H9 (cell line): ENCODE measurements around the gene SLC44A1. TPM values are rescaled to one million over a fixed set of nuclear protein-coding genes. Genes with fewer than 3 reads are reported as not detected.

Experiments
- DNase-seq: peaks from one replicate; pipeline ENCODE4 v3.0.0-alpha.2; 2017
- H2AFZ ChIP-seq: one replicate; pipeline ENCODE4 v1.6.1; 2013; ENCODE audit warnings: mild to moderate bottlenecking, low read length, control low read depth, moderate library complexity
- H2AK5ac ChIP-seq: 2 replicates; pipeline ENCODE4 v1.6.1; 2013; ENCODE audit warnings: low read length, control low read depth, mixed read lengths; ENCODE audit not compliant: insufficient read length
- H2BK120ac ChIP-seq: one replicate; pipeline ENCODE4 v1.6.1; 2013; ENCODE audit warnings: low read depth, mild to moderate bottlenecking, low read length, control low read depth, inconsistent platforms; ENCODE audit not compliant: poor library complexity, severe bottlenecking
- H2BK12ac ChIP-seq: 2 replicates; pipeline ENCODE4 v1.6.1; 2013; ENCODE audit warnings: low read length, control low read depth, mixed read lengths, low read depth; ENCODE audit not compliant: insufficient read length
- H2BK15ac ChIP-seq: 2 replicates; pipeline ENCODE4 v1.6.1; 2013; ENCODE audit warnings: low read depth, low read length, control low read depth
- H2BK20ac ChIP-seq: one replicate; pipeline ENCODE4 v1.6.1; 2013; ENCODE audit warnings: low read depth, mild to moderate bottlenecking, low read length, control low read depth, inconsistent platforms; ENCODE audit not compliant: poor library complexity, severe bottlenecking
- H2BK5ac ChIP-seq: 2 replicates; pipeline ENCODE4 v1.6.1; 2013; ENCODE audit warnings: low read length, control low read depth, mixed read lengths; ENCODE audit not compliant: insufficient read length
- H3K14ac ChIP-seq: 2 replicates; pipeline ENCODE4 v1.6.1; 2013; ENCODE audit warnings: low read length, control low read depth; ENCODE audit not compliant: insufficient read depth
- H3K18ac ChIP-seq: 2 replicates; pipeline ENCODE4 v1.6.1; 2013; ENCODE audit warnings: low read depth, mild to moderate bottlenecking, mixed read lengths, low read length, control low read depth; ENCODE audit not compliant: insufficient read length
- H3K23ac ChIP-seq: 2 replicates; pipeline ENCODE4 v1.6.1; 2013; ENCODE audit warnings: low read length, control low read depth, mixed read lengths, low read depth; ENCODE audit not compliant: insufficient read length
- H3K23me2 ChIP-seq: 2 replicates; pipeline ENCODE4 v1.6.1; 2013; ENCODE audit warnings: low read depth, mild to moderate bottlenecking, mixed read lengths, low read length, control low read depth; ENCODE audit not compliant: insufficient read length, poor library complexity, severe bottlenecking
- H3K27ac ChIP-seq: 2 replicates; pipeline ENCODE4 v1.5.1; 2013; ENCODE audit warnings: low read length, control low read depth, mixed read lengths, low read depth; ENCODE audit not compliant: insufficient read length
- H3K27me3 ChIP-seq: 2 replicates; pipeline ENCODE4 v1.6.1; 2013; ENCODE audit warnings: low read length, control low read depth, inconsistent platforms; ENCODE audit not compliant: insufficient read depth
- H3K4ac ChIP-seq: 2 replicates; pipeline ENCODE4 v1.6.1; 2013; ENCODE audit warnings: low read depth, mild to moderate bottlenecking, control low read depth, inconsistent platforms, low read length, moderate library complexity
- H3K4me1 ChIP-seq: 2 replicates; pipeline ENCODE4 v1.6.1; 2013; ENCODE audit warnings: low read length, control low read depth, inconsistent platforms; ENCODE audit not compliant: insufficient read depth
- H3K4me2 ChIP-seq: 2 replicates; pipeline ENCODE4 v1.6.1; 2013; ENCODE audit warnings: low read length, control low read depth, mixed read lengths; ENCODE audit not compliant: insufficient read length, insufficient read depth
- H3K56ac ChIP-seq: 2 replicates; pipeline ENCODE4 v1.6.1; 2013; ENCODE audit warnings: low read depth, mild to moderate bottlenecking, mixed read lengths, low read length, control low read depth; ENCODE audit not compliant: insufficient read length
- H3K79me1 ChIP-seq: 2 replicates; pipeline ENCODE4 v1.6.1; 2013; ENCODE audit warnings: low read depth, mild to moderate bottlenecking, moderate library complexity, low read length, control low read depth, inconsistent platforms; ENCODE audit not compliant: insufficient read depth, poor library complexity, severe bottlenecking
- H3K79me2 ChIP-seq: 2 replicates; pipeline ENCODE4 v1.6.1; 2013; ENCODE audit warnings: low read length, control low read depth, inconsistent platforms; ENCODE audit not compliant: insufficient read depth
- H3K9ac ChIP-seq: 2 replicates; pipeline ENCODE4 v1.6.1; 2013; ENCODE audit warnings: low read length, control low read depth, mixed read lengths; ENCODE audit not compliant: insufficient read length; ENCODE audit errors: extremely low read depth
- H3K9me3 ChIP-seq: one replicate; pipeline ENCODE4 v1.6.1; 2013; ENCODE audit warnings: low read depth, low read length, inconsistent platforms; ENCODE audit not compliant: control insufficient read depth
- H3T11ph ChIP-seq: one replicate; pipeline ENCODE4 v1.6.1; 2013; ENCODE audit warnings: mild to moderate bottlenecking, low read length, control low read depth, inconsistent platforms
- H4K20me1 ChIP-seq: one replicate; pipeline ENCODE4 v1.6.1; 2013; ENCODE audit not compliant: control insufficient read depth, insufficient read length, insufficient read depth
- H4K5ac ChIP-seq: 2 replicates; pipeline ENCODE4 v1.6.1; 2013; ENCODE audit warnings: low read depth, mild to moderate bottlenecking, mixed read lengths, low read length, control low read depth; ENCODE audit not compliant: insufficient read length
- H4K8ac ChIP-seq: replicated peaks from 2 replicates; pipeline ENCODE4 v1.6.1; 2013; ENCODE audit warnings: low read length, control low read depth, mixed read lengths, low read depth; ENCODE audit not compliant: insufficient read length
- H4K91ac ChIP-seq: 2 replicates; pipeline ENCODE4 v1.6.1; 2013; ENCODE audit warnings: low read depth, mild to moderate bottlenecking, moderate library complexity, mixed read lengths, low read length, control low read depth; ENCODE audit not compliant: insufficient read length
- H3K27ac Mint-ChIP-seq, 3 experiments: 2 replicates in 2 of 3; 3 replicates in 1 of 3; pipeline ENCODE4 v1.8.0; 2020 to 2021; ENCODE audit warnings: mixed read lengths in 3 of 3, mild to moderate bottlenecking in 1 of 3, moderate library complexity in 1 of 3
- H3K27me3 Mint-ChIP-seq: 2 replicates; pipeline ENCODE4 v1.8.0; 2021; ENCODE audit warnings: low read depth, mild to moderate bottlenecking, moderate library complexity, mixed read lengths
- H3K36me3 Mint-ChIP-seq, 3 experiments: 2 replicates in 2 of 3; 3 replicates in 1 of 3; pipeline ENCODE4 v1.8.0; 2020 to 2021; ENCODE audit warnings: low read depth in 3 of 3, mixed read lengths in 3 of 3; ENCODE audit not compliant: insufficient read depth in 1 of 3
- H3K4me1 Mint-ChIP-seq, 2 experiments: 2 replicates each; pipeline ENCODE4 v1.8.0; 2020; ENCODE audit warnings: mixed read lengths in 2 of 2
- H3K4me3 Mint-ChIP-seq, 2 experiments: 2 replicates in 1 of 2; 3 replicates in 1 of 2; pipeline ENCODE4 v1.8.0; 2020 to 2021; ENCODE audit warnings: mild to moderate bottlenecking in 2 of 2, mixed read lengths in 2 of 2, moderate library complexity in 1 of 2
- H3K9me3 Mint-ChIP-seq, 2 experiments: 2 replicates in 1 of 2; 3 replicates in 1 of 2; pipeline ENCODE4 v1.8.0; 2020; ENCODE audit warnings: mild to moderate bottlenecking in 2 of 2, mixed read lengths in 2 of 2, moderate library complexity in 1 of 2
- WGBS: extraction: QIAGEN DNeasy Blood & Tissue Kit; methylation state at CpG from one replicate; pipeline ENCODE4 v1.1.7; 2013; ENCODE audit warnings: missing lambda C conversion rate, low lambda C conversion rate, mixed read lengths; ENCODE audit not compliant: insufficient read length; ENCODE audit errors: extremely low coverage; 5-methylcytosine and 5-hydroxymethylcytosine counted together
- total RNA-seq: library from RNA; stranded (reverse); gene quantifications from 2 replicates; pipeline ENCODE4 v1.2.1, GENCODE V29; 2021
- TF ChIP-seq, protein P1 (sequence below): fragments of 200-600 bp; sonication (generic); conservative IDR thresholded peaks from 3 replicates; pipeline ENCODE4 v1.8.0; 2021; ENCODE audit warnings: antibody characterized with exemption, mild to moderate bottlenecking

Gene SLC44A1
- total RNA-seq, 1 experiment from 2014 or later, result 60.7 TPM

DNA sequence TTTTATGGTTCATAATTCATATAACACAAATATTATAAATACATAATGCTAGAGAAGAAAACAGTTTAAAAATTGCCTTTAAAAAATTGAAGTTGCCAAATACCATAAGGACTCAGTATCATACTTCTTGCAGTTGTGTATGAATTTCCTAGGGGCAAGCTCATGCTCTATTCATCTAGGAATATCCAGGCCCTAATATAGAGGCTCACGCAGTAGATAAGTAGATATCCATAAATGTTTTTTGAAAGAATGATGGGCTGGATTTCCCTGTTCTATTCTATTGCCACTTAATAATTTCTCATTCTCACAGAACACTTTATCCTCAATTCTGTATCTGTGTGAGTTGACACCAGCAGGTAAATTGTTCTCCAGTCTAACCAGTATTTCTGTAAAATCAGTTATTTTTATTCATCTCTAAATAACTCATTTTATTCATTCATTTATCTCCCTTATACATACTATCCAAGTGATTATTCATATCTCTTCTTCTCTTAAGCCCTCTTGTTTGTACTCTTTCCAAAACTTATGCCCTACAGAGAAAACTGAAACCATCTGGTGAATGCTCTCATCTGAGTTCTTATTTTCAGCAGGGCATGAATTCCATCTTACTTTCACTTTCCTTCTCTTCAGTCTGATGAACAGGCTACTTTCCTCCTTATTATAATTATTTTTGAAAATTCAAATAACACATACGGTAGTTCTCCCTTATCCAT lies 97.1 kb downstream of the SLC44A1 start:
- no peak overlapping the region for H3K4me2 ChIP-seq
- TF ChIP-seq, protein P1, sequence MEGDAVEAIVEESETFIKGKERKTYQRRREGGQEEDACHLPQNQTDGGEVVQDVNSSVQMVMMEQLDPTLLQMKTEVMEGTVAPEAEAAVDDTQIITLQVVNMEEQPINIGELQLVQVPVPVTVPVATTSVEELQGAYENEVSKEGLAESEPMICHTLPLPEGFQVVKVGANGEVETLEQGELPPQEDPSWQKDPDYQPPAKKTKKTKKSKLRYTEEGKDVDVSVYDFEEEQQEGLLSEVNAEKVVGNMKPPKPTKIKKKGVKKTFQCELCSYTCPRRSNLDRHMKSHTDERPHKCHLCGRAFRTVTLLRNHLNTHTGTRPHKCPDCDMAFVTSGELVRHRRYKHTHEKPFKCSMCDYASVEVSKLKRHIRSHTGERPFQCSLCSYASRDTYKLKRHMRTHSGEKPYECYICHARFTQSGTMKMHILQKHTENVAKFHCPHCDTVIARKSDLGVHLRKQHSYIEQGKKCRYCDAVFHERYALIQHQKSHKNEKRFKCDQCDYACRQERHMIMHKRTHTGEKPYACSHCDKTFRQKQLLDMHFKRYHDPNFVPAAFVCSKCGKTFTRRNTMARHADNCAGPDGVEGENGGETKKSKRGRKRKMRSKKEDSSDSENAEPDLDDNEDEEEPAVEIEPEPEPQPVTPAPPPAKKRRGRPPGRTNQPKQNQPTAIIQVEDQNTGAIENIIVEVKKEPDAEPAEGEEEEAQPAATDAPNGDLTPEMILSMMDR, result no peak

More for the DNA sequence above, 97.1 kb downstream of the SLC44A1 start:
- no peak overlapping the region for H3K14ac ChIP-seq
- H3K27me3 Mint-ChIP-seq, result no peaks in the 10 kb centered on the region
- H3K23me2 ChIP-seq, result no peaks in the 10 kb centered on the region
- H2BK12ac ChIP-seq, result no peak overlapping the region
- no peaks in the 10 kb centered on the region for H3K79me1 ChIP-seq
- no peaks in the 10 kb centered on the region for H3K79me2 ChIP-seq
- WGBS, result no CpG with 5 or more reads among the region's 2 CpGs
- H3T11ph ChIP-seq, result no peak overlapping the region
- no peak overlapping the region for H3K27ac ChIP-seq
- DNase-seq, result no peak
- H3K56ac ChIP-seq, result no peak overlapping the region
- H3K4ac ChIP-seq, result no peak overlapping the region
- H2BK20ac ChIP-seq, result no peak overlapping the region
- peaks cover 4 to 7% of the 10 kb centered on the region in 2 experiments for H3K4me1 Mint-ChIP-seq
- H3K9me3 ChIP-seq, result no peaks in the 10 kb centered on the region
- H3K27ac Mint-ChIP-seq, result peak overlapping the region in 1 of 3 experiments; percentile 14; a peak in 1 of 7 replicates
- H4K20me1 ChIP-seq, result no peaks in the 10 kb centered on the region
- peaks cover 1 to 25% (median 17%) of the 10 kb centered on the region in 3 experiments; a peak in 5 of 7 replicates for H3K36me3 Mint-ChIP-seq
- no peak overlapping the region for H4K91ac ChIP-seq
- no peak overlapping the region for H3K4me3 Mint-ChIP-seq
- no peak overlapping the region for H2AFZ ChIP-seq
- no peak overlapping the region for H2BK5ac ChIP-seq
- H2BK15ac ChIP-seq, result no peak overlapping the region
- H3K23ac ChIP-seq, result no peak overlapping the region
- no peak overlapping the region for H2BK120ac ChIP-seq
- H3K9me3 Mint-ChIP-seq, result no peaks in the 10 kb centered on the region
- no peaks in the 10 kb centered on the region for H3K4me1 ChIP-seq
- no peak overlapping the region for H4K5ac ChIP-seq
- H3K27me3 ChIP-seq, result no peaks in the 10 kb centered on the region
- no peak overlapping the region for H2AK5ac ChIP-seq
- H3K18ac ChIP-seq, result no peak overlapping the region
- no peak overlapping the region for H3K9ac ChIP-seq
- H4K8ac ChIP-seq, result no peak overlapping the region
